Gastroesophageal sphincter (tissue), 3 donors: Measurements from ENCODE around the gene FKBP1B.

Experiments used
- POLR2A ChIP-seq, 2 donors: fragments of 450-650 bp; IDR thresholded peaks; one replicate each; pipeline ENCODE4 v1.6.1; 2017; ENCODE audit warnings: antibody characterized with exemption in 2 of 2, mild to moderate bottlenecking in 2 of 2, moderate library complexity in 1 of 2
- TF ChIP-seq, protein P1 (sequence below), 4 experiments: fragments of 200-600 bp in 2 of 4; fragments of 450-650 bp in 2 of 4; sonication (generic) in 1 of 4; IDR thresholded peaks; one replicate each; pipeline ENCODE4 v1.5.1; 2017 to 2019; ENCODE audit warnings: antibody characterized with exemption in 4 of 4, mild to moderate bottlenecking in 2 of 4, moderate library complexity in 2 of 4

DNA sequence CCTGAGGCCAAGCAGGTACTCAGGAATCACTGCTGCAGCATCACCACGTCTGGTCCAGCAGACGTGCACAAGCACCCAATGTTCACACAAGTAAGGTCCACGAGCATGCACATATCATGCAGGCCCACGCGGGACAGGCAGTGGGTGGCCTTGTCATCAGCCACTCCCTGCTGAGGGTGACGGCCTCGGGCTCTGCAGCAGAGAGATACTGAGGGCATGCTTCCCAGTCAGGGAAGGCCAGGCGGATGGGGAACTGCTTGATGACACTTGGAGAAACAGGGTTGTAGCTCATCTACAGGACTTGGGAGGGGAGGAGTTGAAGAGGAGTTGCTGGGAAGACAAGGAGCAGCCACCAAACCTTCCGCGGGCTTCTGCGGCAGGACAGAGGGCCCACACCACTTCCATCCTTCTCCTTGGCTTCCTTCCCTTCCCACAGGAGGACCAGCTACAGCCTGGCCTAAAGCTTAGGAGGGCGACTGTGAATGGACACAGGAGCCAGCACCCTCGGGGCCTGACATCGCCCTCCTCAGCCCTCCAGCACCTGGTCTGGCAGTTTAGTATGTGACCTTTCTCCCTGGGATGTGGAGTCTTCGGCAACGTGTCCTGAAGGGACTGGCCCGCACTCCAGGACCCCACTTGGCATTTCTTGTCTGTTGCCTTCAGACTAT, 24.4 kb upstream of the FKBP1B start:
- TF ChIP-seq, protein P1, sequence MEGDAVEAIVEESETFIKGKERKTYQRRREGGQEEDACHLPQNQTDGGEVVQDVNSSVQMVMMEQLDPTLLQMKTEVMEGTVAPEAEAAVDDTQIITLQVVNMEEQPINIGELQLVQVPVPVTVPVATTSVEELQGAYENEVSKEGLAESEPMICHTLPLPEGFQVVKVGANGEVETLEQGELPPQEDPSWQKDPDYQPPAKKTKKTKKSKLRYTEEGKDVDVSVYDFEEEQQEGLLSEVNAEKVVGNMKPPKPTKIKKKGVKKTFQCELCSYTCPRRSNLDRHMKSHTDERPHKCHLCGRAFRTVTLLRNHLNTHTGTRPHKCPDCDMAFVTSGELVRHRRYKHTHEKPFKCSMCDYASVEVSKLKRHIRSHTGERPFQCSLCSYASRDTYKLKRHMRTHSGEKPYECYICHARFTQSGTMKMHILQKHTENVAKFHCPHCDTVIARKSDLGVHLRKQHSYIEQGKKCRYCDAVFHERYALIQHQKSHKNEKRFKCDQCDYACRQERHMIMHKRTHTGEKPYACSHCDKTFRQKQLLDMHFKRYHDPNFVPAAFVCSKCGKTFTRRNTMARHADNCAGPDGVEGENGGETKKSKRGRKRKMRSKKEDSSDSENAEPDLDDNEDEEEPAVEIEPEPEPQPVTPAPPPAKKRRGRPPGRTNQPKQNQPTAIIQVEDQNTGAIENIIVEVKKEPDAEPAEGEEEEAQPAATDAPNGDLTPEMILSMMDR (IDR thresholded peaks at IDR 0.05), result no peak
- no peak for TF ChIP-seq POLR2A (IDR thresholded peaks at IDR 0.05)
